Keratinocyte (primary cell): Measurements from ENCODE around the gene MSRB1. TPM values are rescaled to one million over a fixed set of nuclear protein-coding genes. Genes with fewer than 3 reads are reported as not detected.

ENCODE experiments used
- DNase-seq: peaks from one replicate; pipeline ENCODE4 v3.0.0-alpha.2; 2011; ENCODE audit warnings: low read depth, missing footprints, low spot score
- FAIRE-seq: peaks from 2 replicates; lab custom pipeline; 2011; peaks lifted over from hg19 to GRCh38; lab: Jason Lieb, UNC
- H2AFZ ChIP-seq: 2 replicates; pipeline ENCODE4 v1.6.0; 2012; ENCODE audit warnings: low read length, control low read depth, inconsistent platforms; ENCODE audit not compliant: control insufficient read depth
- H3K27ac ChIP-seq: 2 replicates; pipeline ENCODE4 v1.5.1; 2011; ENCODE audit warnings: low read length; ENCODE audit not compliant: control insufficient read depth, insufficient read depth
- H3K27me3 ChIP-seq: 3 replicates; pipeline ENCODE4 v1.6.0; 2011; ENCODE audit warnings: low read length; ENCODE audit not compliant: control insufficient read depth, insufficient read depth; ENCODE audit errors: extremely low read depth
- H3K36me3 ChIP-seq, 2 experiments: 2 replicates in 1 of 2; 3 replicates in 1 of 2; pipeline ENCODE4 v1.5.1; 2011; ENCODE audit warnings: low read length in 2 of 2, mild to moderate bottlenecking in 1 of 2; ENCODE audit not compliant: control insufficient read depth in 2 of 2, insufficient read depth in 2 of 2; ENCODE audit errors: extremely low read depth in 1 of 2
- H3K4me1 ChIP-seq: 3 replicates; pipeline ENCODE4 v1.5.1; 2011; ENCODE audit warnings: low read length; ENCODE audit not compliant: control insufficient read depth, insufficient read depth; ENCODE audit errors: extremely low read depth
- H3K4me2 ChIP-seq: 3 replicates; pipeline ENCODE4 v1.6.0; 2011; ENCODE audit warnings: low read depth, low read length; ENCODE audit not compliant: control insufficient read depth, insufficient read depth; ENCODE audit errors: extremely low read depth
- H3K4me3 ChIP-seq, 3 experiments: fragments of 200-600 bp in 1 of 3; sonication (generic) in 1 of 3; 2 replicates in 2 of 3; 3 replicates in 1 of 3; pipeline ENCODE4 v1.5.1; 2011 to 2016; ENCODE audit warnings: low read length in 3 of 3, mild to moderate bottlenecking in 3 of 3, control low read depth in 2 of 3, inconsistent platforms in 1 of 3, low read depth in 1 of 3, mixed read lengths in 1 of 3, mixed run types in 1 of 3, moderate library complexity in 1 of 3; ENCODE audit not compliant: control insufficient read depth in 2 of 3, insufficient read depth in 2 of 3; ENCODE audit errors: extremely low read depth in 1 of 3
- H3K79me2 ChIP-seq: 2 replicates; pipeline ENCODE4 v1.6.0; 2012; ENCODE audit warnings: low read length; ENCODE audit not compliant: control insufficient read depth, insufficient read depth
- H3K9ac ChIP-seq: 3 replicates; pipeline ENCODE4 v1.6.0; 2011; ENCODE audit warnings: low read length; ENCODE audit not compliant: control insufficient read depth, insufficient read depth; ENCODE audit errors: extremely low read depth
- H3K9me1 ChIP-seq: 3 replicates; pipeline ENCODE4 v1.6.0; 2011; ENCODE audit warnings: low read length; ENCODE audit not compliant: control insufficient read depth, insufficient read depth; ENCODE audit errors: extremely low read depth
- H3K9me3 ChIP-seq: 2 replicates; pipeline ENCODE4 v1.5.1; 2012; ENCODE audit warnings: low read depth, low read length; ENCODE audit not compliant: control insufficient read depth
- H4K20me1 ChIP-seq: 3 replicates; pipeline ENCODE4 v1.6.0; 2011; ENCODE audit warnings: low read length; ENCODE audit not compliant: control insufficient read depth, insufficient read depth; ENCODE audit errors: extremely low read depth
- CTCF ChIP-seq, 3 experiments: IDR thresholded peaks in 1 of 3; conservative IDR thresholded peaks in 1 of 3; optimal IDR thresholded peaks in 1 of 3; 2 replicates in 2 of 3; 3 replicates in 1 of 3; pipeline versions ENCODE3 to v1.5.1; 2011; ENCODE audit warnings: low read length in 3 of 3, mild to moderate bottlenecking in 3 of 3, moderate library complexity in 2 of 3, control low read depth in 1 of 3, inconsistent platforms in 1 of 3; ENCODE audit not compliant: insufficient read depth in 2 of 3; ENCODE audit errors: extremely low read depth in 1 of 3
- EZH2 ChIP-seq: IDR thresholded peaks from one replicate; pipeline ENCODE4 v1.6.1; 2012; ENCODE audit warnings: inconsistent platforms, mild to moderate bottlenecking, low read length, moderate library complexity
- dilution Hi-C: fragments of 300-500 bp; cut with MboI; formaldehyde crosslinking; loops from one replicate; pipeline ENCODE4 v1.7.0; 2020; ENCODE audit warnings: low sequenced_read_pairs; ENCODE audit not compliant: extremely low pct_ligation_motif_present
- polyA plus RNA-seq, 5 experiments: library from polyadenylated mRNA; depleted of rRNA in 3 of 5; stranded (reverse) in 3 of 5; stranded (forward) in 1 of 5; unstranded in 1 of 5; fragments of >200 nt; gene quantifications; 1 replicate in 1 of 5; 2 replicates in 3 of 5; 3 replicates in 1 of 5; pipeline versions ENCODE4 v1.2.1 to v1.2.3, GENCODE V29; 2011 to 2012; ENCODE audit warnings: missing spikeins in 2 of 5, low read depth in 1 of 5, low replicate concordance in 1 of 5

The MSRB1 gene
- polyA plus RNA-seq, 1 donor (not counting 4 experiments of a cell fraction or from before 2014, with no cell fraction given): 25.2 TPM

- Histone ChIP-seq H3K4me2 (no peak overlapping the region), H3K79me2 (peaks cover 19% of the 10 kb centered on the region), H3K36me3 (peaks cover 14 to 23% of the 10 kb centered on the region in 2 experiments), H3K9ac (no peak overlapping the region), H3K4me1 (peaks cover 32% of the 10 kb centered on the region), H3K4me3 (no peak overlapping the region), H3K27me3 (peaks cover 25% of the 10 kb centered on the region), H2AFZ (no peak overlapping the region), H4K20me1 (no peaks in the 10 kb centered on the region), H3K9me3 (no peaks in the 10 kb centered on the region), H3K27ac (no peak overlapping the region), H3K9me1 (no peaks in the 10 kb centered on the region)
- dilution Hi-C loops: no loop called here
- DNase-seq: no peak
- FAIRE-seq: no peak
- no peak for TF ChIP-seq EZH2
- no peak for TF ChIP-seq CTCF (optimal IDR thresholded peaks at IDR 0.05 in 1 of 3, IDR thresholded peaks at IDR 0.05 in 1 of 3, conservative IDR thresholded peaks at IDR 0.05 in 1 of 3; ENCODE audit: extremely low read depth in 1 of 3, insufficient read depth in 2 of 3, low read length in 3 of 3)
Measured at GRCh38 chr16:1977875-1978268, 34.9 kb upstream of the MSRB1 start.

DNA sequence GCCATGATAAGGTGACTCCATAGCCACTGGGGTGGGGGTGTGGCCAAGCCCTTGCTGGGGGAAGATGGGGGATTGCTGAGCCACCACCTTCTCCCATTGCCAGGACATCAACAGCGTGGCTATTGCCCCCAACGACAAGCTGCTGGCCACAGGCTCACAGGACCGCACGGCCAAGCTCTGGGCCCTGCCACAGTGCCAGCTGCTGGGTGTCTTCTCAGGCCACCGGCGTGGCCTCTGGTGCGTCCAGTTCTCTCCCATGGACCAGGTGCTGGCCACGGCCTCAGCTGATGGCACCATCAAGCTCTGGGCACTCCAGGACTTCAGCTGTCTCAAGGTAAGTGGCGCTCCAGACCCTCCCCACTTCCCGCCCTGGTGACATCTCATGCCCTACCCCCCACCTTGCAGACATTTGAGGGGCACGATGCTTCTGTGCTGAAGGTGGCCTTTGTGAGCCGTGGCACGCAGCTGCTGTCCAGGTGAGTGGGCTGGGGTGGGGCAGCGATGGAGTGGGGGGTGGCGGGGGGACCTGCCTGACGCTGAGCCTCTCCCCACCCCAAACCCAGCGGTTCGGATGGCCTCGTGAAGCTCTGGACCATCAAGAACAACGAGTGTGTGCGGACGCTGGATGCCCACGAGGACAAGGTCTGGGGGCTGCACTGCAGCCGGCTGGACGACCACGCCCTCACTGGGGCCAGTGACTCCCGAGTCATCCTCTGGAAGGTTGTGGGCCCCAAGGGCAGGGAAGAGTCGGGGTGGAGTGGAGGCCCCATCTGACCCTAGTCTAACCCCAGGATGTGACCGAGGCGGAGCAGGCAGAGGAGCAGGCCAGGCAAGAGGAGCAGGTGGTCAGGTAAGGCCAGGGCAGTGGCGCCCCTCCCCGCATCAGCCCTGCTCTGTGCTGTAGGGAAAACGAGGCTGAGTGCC is 34.2 kb upstream of the MSRB1 start:
- Histone ChIP-seq H3K27me3 (peaks cover 19% of the 10 kb centered on the region), H3K4me2 (no peak overlapping the region), H3K9ac (no peak overlapping the region), H3K9me3 (no peaks in the 10 kb centered on the region), H3K4me1 (peaks cover 34% of the 10 kb centered on the region), H3K9me1 (no peaks in the 10 kb centered on the region), H3K36me3 (peaks cover 14 to 23% of the 10 kb centered on the region in 2 experiments), H4K20me1 (no peaks in the 10 kb centered on the region), H3K4me3 (no peak overlapping the region), H3K79me2 (peaks cover 25% of the 10 kb centered on the region), H2AFZ (no peak overlapping the region), H3K27ac (no peak overlapping the region)
- dilution Hi-C loops: no loop called here
- DNase-seq (no peak), FAIRE-seq (no peak)
- TF ChIP-seq EZH2 (no peak), CTCF (optimal IDR thresholded peaks at IDR 0.05 in 1 of 3, IDR thresholded peaks at IDR 0.05 in 1 of 3, conservative IDR thresholded peaks at IDR 0.05 in 1 of 3; ENCODE audit: extremely low read depth in 1 of 3, insufficient read depth in 2 of 3, low read length in 3 of 3) (no peak)
